HG03575 (cell line): Measurements from ENCODE around the gene COX7A2.

Experiments used
- ATAC-seq: cut with Tn5 transposase; IDR thresholded peaks from one replicate; pipeline ENCODE4 v1.9.1; 2021; ENCODE audit not compliant: unreplicated experiment, insufficient number of reproducible peaks, low FRiP score; ENCODE audit errors: extremely low read depth

The COX7A2 gene

GRCh38 chr6:75204959-75205775 lies 38.4 kb downstream of the COX7A2 start:
- ATAC-seq, result no peak

DNA sequence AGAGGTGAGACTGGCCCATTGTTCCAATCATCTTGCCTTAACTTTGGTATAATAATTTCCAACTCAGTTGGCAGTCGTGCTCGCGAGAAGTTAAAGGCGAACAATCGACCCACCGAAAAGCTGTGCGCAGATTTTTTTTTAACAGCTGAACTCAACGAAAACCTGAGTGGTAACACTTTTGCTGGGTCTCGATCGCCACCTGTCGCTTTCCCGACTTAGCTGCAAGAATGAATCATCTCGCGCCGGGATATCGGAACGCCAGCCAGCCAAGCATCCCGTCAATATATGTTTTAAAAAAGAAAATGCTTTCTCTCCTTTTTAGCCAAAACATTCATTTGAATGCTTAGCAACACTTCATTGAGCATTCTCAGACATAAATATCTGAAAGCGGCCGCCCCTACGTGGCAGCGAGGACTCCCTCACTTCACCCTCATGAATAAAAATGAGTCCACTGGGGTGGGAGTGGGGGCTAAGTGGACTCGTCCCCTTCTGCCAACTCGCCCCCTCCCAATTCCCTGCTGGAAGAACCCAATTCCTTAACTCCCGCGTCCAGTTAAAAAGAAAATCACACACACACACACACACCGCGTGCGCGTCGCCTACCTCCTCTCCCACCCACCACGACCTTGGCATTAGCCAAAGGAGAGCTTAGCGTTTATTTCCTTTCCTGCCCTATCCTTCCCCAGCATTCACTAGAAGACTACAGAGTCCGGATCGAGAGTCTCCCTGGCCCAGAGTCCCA lies 39.2 kb downstream of the COX7A2 start:
- ATAC-seq, result no peak

DNA sequence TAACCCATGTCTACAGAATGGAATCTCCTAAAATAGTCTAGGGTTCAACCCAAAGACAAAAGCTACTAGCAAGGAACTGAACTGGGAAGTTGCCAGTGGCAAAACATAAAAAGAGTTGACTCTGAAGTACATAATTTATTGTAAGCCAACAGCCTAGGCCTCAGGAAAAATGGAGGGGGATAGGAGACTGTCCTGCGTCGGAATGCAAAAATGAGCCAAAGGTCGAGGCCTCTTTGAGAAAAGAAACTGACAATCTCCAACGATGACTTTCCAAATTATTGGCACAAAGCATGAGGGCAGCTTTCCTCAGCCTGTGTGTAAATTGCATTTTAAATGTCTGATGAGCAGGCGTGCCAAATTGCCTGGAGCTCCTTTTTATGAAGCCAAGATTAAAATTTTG lies 39.9 kb downstream of the COX7A2 start:
- ATAC-seq, result no peak

GRCh38 chr6:75202676-75203131 lies 40.9 kb downstream of the COX7A2 start:
- ATAC-seq, result no peak

- no peak for ATAC-seq
Measured at GRCh38 chr6:75201901-75202672, 41.5 kb downstream of the COX7A2 start.

DNA sequence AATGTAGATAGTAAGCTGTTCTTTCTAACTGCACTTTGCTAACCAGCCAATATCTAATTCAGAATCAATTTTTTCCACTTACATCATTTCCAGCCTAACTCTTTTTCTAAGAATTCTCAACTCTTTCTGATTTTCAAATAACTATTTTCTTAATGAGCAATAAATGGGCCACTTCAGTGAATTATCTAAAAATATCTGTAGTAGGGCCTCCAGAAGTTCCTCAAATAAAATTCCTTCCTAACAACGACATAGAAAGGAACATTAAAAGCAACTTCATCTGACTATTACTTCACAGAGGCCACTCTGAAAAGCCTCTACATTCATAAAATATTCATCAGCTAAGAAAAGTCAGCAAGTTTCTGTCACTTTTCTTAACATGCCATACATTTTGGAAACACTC lies 42.6 kb downstream of the COX7A2 start:
- no peak for ATAC-seq

GRCh38 chr6:75199889-75200288 lies 43.7 kb downstream of the COX7A2 start:
- ATAC-seq, result no peak

DNA sequence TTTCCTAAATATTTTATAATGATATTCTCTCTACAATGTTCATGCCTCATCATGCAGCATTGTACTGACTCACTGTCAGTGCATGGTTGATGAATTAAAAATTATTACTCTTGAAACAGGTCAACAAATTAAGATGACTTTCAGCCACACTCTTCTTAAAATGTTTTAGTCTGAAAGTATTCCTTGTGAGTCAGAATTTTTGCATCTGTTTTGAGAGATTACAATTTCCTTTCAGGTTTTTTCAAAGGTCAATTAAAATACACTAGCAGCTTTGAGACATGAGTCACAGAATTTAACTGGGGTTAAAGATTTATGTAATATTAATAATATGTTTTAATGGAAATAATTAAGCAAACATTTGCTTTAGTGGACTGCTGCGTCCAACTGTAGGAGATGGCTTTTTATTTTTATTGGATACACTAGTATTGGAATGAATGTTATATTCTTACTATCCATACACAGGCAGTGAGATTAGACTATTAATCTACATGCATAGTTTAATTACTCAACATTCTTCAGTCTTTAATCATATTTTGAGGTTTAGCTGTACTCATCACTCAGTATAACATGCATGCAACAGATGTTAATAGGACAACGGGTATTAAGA lies 47.4 kb downstream of the COX7A2 start:
- no peak for ATAC-seq

- ATAC-seq, result no peak
Measured at GRCh38 chr6:75188221-75188925, 55.2 kb downstream of the COX7A2 start.
